ENCODE data around the gene LRRC49. TPM values are rescaled to one million over a fixed set of nuclear protein-coding genes. Genes with fewer than 3 reads are reported as not detected.

The LRRC49 gene
- total and polyA plus RNA-seq, 10 of the 15 experiments (the other 5 are each of a cell fraction or from before 2014, with no cell fraction given): 1.4 to 3.7 (median 2.9) TPM

DNA sequence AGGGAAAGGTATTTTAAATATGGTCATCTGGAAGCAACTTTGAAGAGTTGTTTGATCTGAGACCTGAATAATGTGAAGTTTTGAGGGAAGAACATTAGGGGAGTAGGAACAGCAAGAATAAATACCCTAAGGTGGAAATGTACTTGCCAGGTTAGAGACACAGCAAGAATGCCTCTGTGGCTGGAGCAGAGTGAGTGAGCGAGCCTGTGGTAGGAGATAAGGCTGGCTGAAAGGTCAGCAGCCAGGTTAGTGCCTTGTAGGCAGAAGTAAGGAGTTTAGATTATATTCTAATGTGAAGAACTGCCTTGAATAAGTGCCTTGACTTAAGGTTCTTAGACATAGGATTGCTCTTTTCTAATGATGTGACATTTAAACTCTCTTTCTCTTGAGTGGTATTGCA is 18.3 kb downstream of the LRRC49 start:
- Histone ChIP-seq H3K9ac (ENCODE audit: control insufficient read depth, insufficient read depth, low read length) (no peak overlapping the region), H3K9me3 (replicated peaks; ENCODE audit: control insufficient read depth, insufficient read depth, low read length) (peaks cover 10% of the 10 kb centered on the region), H4K20me1 (ENCODE audit: control insufficient read depth, insufficient read depth) (no peaks in the 10 kb centered on the region), H3K4me3 (no peak overlapping the region), H3K79me2 (ENCODE audit: control insufficient read depth, insufficient read depth, low read length) (no peaks in the 10 kb centered on the region), H3K27ac (ENCODE audit: control insufficient read depth, insufficient read depth) (no peak overlapping the region), H2AFZ (ENCODE audit: control insufficient read depth, low read depth, low read length) (no peak overlapping the region), H3K4me1 (ENCODE audit: control insufficient read depth, insufficient read depth, low read length) (no peaks in the 10 kb centered on the region), H3K27me3 (replicated peaks in 1 of 2; ENCODE audit: control insufficient read depth in 2 of 2, insufficient read depth in 2 of 2, low read length in 1 of 2) (no peaks in the 10 kb centered on the region), H3K36me3 (ENCODE audit: control insufficient read depth in 2 of 2, insufficient read depth in 2 of 2, low read length in 1 of 2) (peaks cover 0 to 4% of the 10 kb centered on the region in 2 experiments; a peak in 1 of 4 replicates), H3K4me2 (ENCODE audit: control insufficient read depth, insufficient read depth) (no peak overlapping the region)
- SMC1A ChIA-PET (ENCODE audit: uncharacterized antibody, unreplicated experiment): no interaction called here
- WGBS (ENCODE audit: insufficient coverage, insufficient replicate concordance, low lambda C conversion rate, missing lambda C conversion rate): 83% methylated on average over 1 of the region's 1 CpG
- POLR2A ChIA-PET: no interaction called here
- in situ Hi-C loops (cut with MboI) (no loop called here), intact Hi-C loops (cut with micrococcal nuclease; ENCODE audit: unreplicated experiment) (no loop called here)
- TF ChIP-seq, protein P1, sequence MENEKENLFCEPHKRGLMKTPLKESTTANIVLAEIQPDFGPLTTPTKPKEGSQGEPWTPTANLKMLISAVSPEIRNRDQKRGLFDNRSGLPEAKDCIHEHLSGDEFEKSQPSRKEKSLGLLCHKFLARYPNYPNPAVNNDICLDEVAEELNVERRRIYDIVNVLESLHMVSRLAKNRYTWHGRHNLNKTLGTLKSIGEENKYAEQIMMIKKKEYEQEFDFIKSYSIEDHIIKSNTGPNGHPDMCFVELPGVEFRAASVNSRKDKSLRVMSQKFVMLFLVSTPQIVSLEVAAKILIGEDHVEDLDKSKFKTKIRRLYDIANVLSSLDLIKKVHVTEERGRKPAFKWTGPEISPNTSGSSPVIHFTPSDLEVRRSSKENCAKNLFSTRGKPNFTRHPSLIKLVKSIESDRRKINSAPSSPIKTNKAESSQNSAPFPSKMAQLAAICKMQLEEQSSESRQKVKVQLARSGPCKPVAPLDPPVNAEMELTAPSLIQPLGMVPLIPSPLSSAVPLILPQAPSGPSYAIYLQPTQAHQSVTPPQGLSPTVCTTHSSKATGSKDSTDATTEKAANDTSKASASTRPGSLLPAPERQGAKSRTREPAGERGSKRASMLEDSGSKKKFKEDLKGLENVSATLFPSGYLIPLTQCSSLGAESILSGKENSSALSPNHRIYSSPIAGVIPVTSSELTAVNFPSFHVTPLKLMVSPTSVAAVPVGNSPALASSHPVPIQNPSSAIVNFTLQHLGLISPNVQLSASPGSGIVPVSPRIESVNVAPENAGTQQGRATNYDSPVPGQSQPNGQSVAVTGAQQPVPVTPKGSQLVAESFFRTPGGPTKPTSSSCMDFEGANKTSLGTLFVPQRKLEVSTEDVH (IDR thresholded peaks at IDR 0.05; ENCODE audit: low read depth, partially characterized antibody): no peak
- TF ChIP-seq MYC (IDR thresholded peaks at IDR 0.05; ENCODE audit: insufficient read depth, insufficient read length, insufficient replicate concordance, low read length, severe bottlenecking) (no peak), NR2C1 (IDR thresholded peaks at IDR 0.05) (no peak), BMI1 (IDR thresholded peaks at IDR 0.05; ENCODE audit: borderline replicate concordance) (no peak), KLF5 (IDR thresholded peaks at IDR 0.05; ENCODE audit: partially characterized antibody) (no peak), CEBPB (IDR thresholded peaks at IDR 0.05; ENCODE audit: borderline replicate concordance in 1 of 2, low read depth in 2 of 2, low read length in 2 of 2) (no peak), CBX5 (IDR thresholded peaks at IDR 0.05; ENCODE audit: low read depth) (no peak), YBX1 (IDR thresholded peaks at IDR 0.05) (no peak)
- TF ChIP-seq, protein P2, sequence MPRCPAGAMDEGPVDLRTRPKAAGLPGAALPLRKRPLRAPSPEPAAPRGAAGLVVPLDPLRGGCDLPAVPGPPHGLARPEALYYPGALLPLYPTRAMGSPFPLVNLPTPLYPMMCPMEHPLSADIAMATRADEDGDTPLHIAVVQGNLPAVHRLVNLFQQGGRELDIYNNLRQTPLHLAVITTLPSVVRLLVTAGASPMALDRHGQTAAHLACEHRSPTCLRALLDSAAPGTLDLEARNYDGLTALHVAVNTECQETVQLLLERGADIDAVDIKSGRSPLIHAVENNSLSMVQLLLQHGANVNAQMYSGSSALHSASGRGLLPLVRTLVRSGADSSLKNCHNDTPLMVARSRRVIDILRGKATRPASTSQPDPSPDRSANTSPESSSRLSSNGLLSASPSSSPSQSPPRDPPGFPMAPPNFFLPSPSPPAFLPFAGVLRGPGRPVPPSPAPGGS (IDR thresholded peaks at IDR 0.05; ENCODE audit: borderline replicate concordance, insufficient read depth, low read depth, low read length, poor library complexity, severe bottlenecking): no peak
- FAIRE-seq (no peak), ATAC-seq (no peak), DNase-seq (ENCODE audit: low read depth, low spot score) (no peak)
- CTCF ChIA-PET: no interaction called here
- RAD21 ChIA-PET (ENCODE audit: unreplicated experiment): no interaction called here
- BruUV-seq (replicated peaks): no TSS peak

Measured in GM12878 (cell line).